Liver (tissue), 3 donors: Measurements from ENCODE around the gene GLI3.

Experiments used
- ATF3 ChIP-seq: IDR thresholded peaks from 2 replicates; pipeline ENCODE4 v1.6.1; 2016; ENCODE audit warnings: antibody characterized with exemption
- CTCF ChIP-seq: fragments of 150-350 bp; IDR thresholded peaks from 2 replicates; pipeline ENCODE4 v1.5.1; 2017; ENCODE audit warnings: improper control_type of control experiment, low read depth, low read length; ENCODE audit not compliant: missing input control
- MAX ChIP-seq: IDR thresholded peaks from 2 replicates; pipeline ENCODE4 v1.6.1; 2016; ENCODE audit warnings: antibody characterized with exemption
- NR2F2 ChIP-seq: IDR thresholded peaks from 2 replicates; pipeline ENCODE4 v1.6.1; 2016; ENCODE audit warnings: antibody characterized with exemption
- RAD21 ChIP-seq, 2 donors: IDR thresholded peaks; 2 replicates each; pipeline ENCODE4 v1.6.1; 2016; ENCODE audit warnings: antibody characterized with exemption in 2 of 2, mild to moderate bottlenecking in 2 of 2
- TAF1 ChIP-seq: conservative IDR thresholded peaks from 2 replicates; pipeline ENCODE4 v1.6.1; 2016; ENCODE audit warnings: antibody characterized with exemption, mild to moderate bottlenecking
- donor health status: healthy.
- donor health status: healthy.

GRCh38 chr7:41918597-41918996 is 318.4 kb downstream of the GLI3 start:
- TF ChIP-seq CTCF: no peak
- TF ChIP-seq MAX: no peak
- TF ChIP-seq TAF1: no peak
- no peak for TF ChIP-seq NR2F2
- TF ChIP-seq RAD21 (IDR thresholded peaks at IDR 0.05): no peak
- no peak for TF ChIP-seq ATF3
